B cell (primary cell): ENCODE data around the gene STC2. TPM values are rescaled to one million over a fixed set of nuclear protein-coding genes. Genes with fewer than 3 reads are reported as not detected.

Source experiments
- ATAC-seq: fragments of 200-7000 bp; cut with Tn5 transposase; one replicate; pipeline ENCODE4 v1.10.0; 2021; ENCODE audit warnings: low read depth, mild to moderate bottlenecking, moderate number of reproducible peaks, moderate library complexity
- CTCF ChIA-PET: fragments of 350-600 bp; sonication (Branson Sonifier 250); formaldehyde crosslinking; loops from one replicate; lab custom pipeline; 2021; ENCODE audit warnings: antibody characterized with exemption, inconsistent platforms; lab: Charles Lee
- POLR2A ChIA-PET: fragments of 350-600 bp; sonication (Branson Sonifier 250); formaldehyde crosslinking; loops from one replicate; lab custom pipeline; 2021; ENCODE audit warnings: antibody characterized with exemption; lab: Charles Lee
- DNase-seq: peaks from one replicate; pipeline ENCODE4 v3.0.0; 2013
- H2AFZ ChIP-seq: 2 replicates; pipeline ENCODE4 v1.6.1; 2012; ENCODE audit warnings: mild to moderate bottlenecking, low read depth, low read length; ENCODE audit not compliant: insufficient read depth, poor library complexity, severe bottlenecking
- H3K27ac ChIP-seq, 2 donors: 1 replicate in 1 of 2; 2 replicates in 1 of 2; pipeline ENCODE4 v1.5.1; 2012 to 2013; ENCODE audit warnings: low read length in 2 of 2, mild to moderate bottlenecking in 2 of 2, moderate library complexity in 1 of 2
- H3K27me3 ChIP-seq, 4 experiments: fragments of 200-600 bp in 1 of 4; sonication (generic) in 1 of 4; replicated peaks in 1 of 4; 1 replicate in 2 of 4; 2 replicates in 2 of 4; pipeline versions ENCODE4 v1.6.1 to v1.7.0; 2013 to 2016; ENCODE audit warnings: low read length in 3 of 4, mild to moderate bottlenecking in 2 of 4, mixed read lengths in 1 of 4, moderate library complexity in 1 of 4; ENCODE audit not compliant: insufficient read depth in 4 of 4, control insufficient read depth in 3 of 4; ENCODE audit errors: control extremely low read depth in 1 of 4
- H3K36me3 ChIP-seq, 2 experiments: replicated peaks in 1 of 2; 1 replicate in 1 of 2; 2 replicates in 1 of 2; pipeline versions ENCODE4 v1.6.1 to v1.7.1; 2013; ENCODE audit warnings: low read length in 1 of 2; ENCODE audit not compliant: insufficient read depth in 2 of 2, control insufficient read depth in 1 of 2; ENCODE audit errors: control extremely low read depth in 1 of 2, extremely low read depth in 1 of 2
- H3K4me1 ChIP-seq, 2 donors: fragments of 200-600 bp in 1 of 2; sonication (generic) in 1 of 2; 1 replicate in 1 of 2; 2 replicates in 1 of 2; pipeline versions ENCODE4 v1.5.1 to v1.6.1; 2013 to 2017; ENCODE audit warnings: low read length in 2 of 2; ENCODE audit not compliant: control insufficient read depth in 2 of 2, insufficient read depth in 2 of 2
- H3K4me2 ChIP-seq: replicated peaks from 2 replicates; pipeline ENCODE3; 2012; ENCODE audit warnings: mild to moderate bottlenecking, low read depth, low read length; ENCODE audit not compliant: poor library complexity, severe bottlenecking
- H3K4me3 ChIP-seq, 5 experiments: fragments of 200-600 bp in 1 of 5; sonication (generic) in 1 of 5; 1 replicate in 3 of 5; 2 replicates in 2 of 5; pipeline versions ENCODE4 v1.5.1 to v1.7.0; 2011 to 2016; ENCODE audit warnings: low read length in 4 of 5, mild to moderate bottlenecking in 4 of 5, low read depth in 2 of 5, control low read depth in 1 of 5, moderate library complexity in 1 of 5; ENCODE audit not compliant: insufficient read depth in 1 of 5; ENCODE audit errors: control extremely low read depth in 1 of 5, extremely low read depth in 1 of 5
- H3K79me2 ChIP-seq: fragments of 200-600 bp; sonication (generic); one replicate; pipeline ENCODE4 v1.6.0; 2016; ENCODE audit warnings: low read length; ENCODE audit not compliant: control insufficient read depth, insufficient read depth
- H3K9ac ChIP-seq: fragments of 200-600 bp; sonication (generic); 2 replicates; pipeline ENCODE4 v1.6.1; 2017; ENCODE audit warnings: mild to moderate bottlenecking, low read length, moderate library complexity
- H3K9me3 ChIP-seq, 3 donors: one replicate each; pipeline versions ENCODE4 v1.6.1 to v1.7.1; 2013; ENCODE audit warnings: low read length in 2 of 3; ENCODE audit not compliant: control insufficient read depth in 2 of 3, insufficient read depth in 1 of 3; ENCODE audit errors: control extremely low read depth in 1 of 3
- H4K20me1 ChIP-seq: 2 replicates; pipeline ENCODE4 v1.6.0; 2012; ENCODE audit warnings: mild to moderate bottlenecking, low read length; ENCODE audit not compliant: insufficient read depth, control insufficient read depth, poor library complexity, severe bottlenecking
- H3K27ac Mint-ChIP-seq: one replicate; pipeline ENCODE4 v1.8.0; 2021; ENCODE audit warnings: mixed read lengths
- H3K27me3 Mint-ChIP-seq: one replicate; pipeline ENCODE4 v1.8.0; 2021; ENCODE audit warnings: mixed read lengths
- H3K4me1 Mint-ChIP-seq: one replicate; pipeline ENCODE4 v1.8.0; 2021; ENCODE audit warnings: mixed read lengths
- H3K4me3 Mint-ChIP-seq: one replicate; pipeline ENCODE4 v1.8.0; 2021; ENCODE audit warnings: mixed read lengths
- H3K9me3 Mint-ChIP-seq: one replicate; pipeline ENCODE4 v1.8.0; 2022; ENCODE audit warnings: mixed read lengths; ENCODE audit not compliant: insufficient read depth
- CTCF ChIP-seq: fragments of 200-600 bp; IDR thresholded peaks from one replicate; pipeline ENCODE4 v1.8.0; 2022; ENCODE audit warnings: antibody characterized with exemption, mild to moderate bottlenecking
- EZH2 ChIP-seq: IDR thresholded peaks from 2 replicates; pipeline ENCODE4 v1.6.1; 2012; ENCODE audit warnings: borderline replicate concordance, low read depth, mild to moderate bottlenecking, moderate library complexity, low read length; ENCODE audit not compliant: insufficient read depth, poor library complexity, severe bottlenecking
- whole genome bisulfite sequencing: methylation state at CpG from one replicate; pipeline ENCODE4 v1.1.5; 2013; ENCODE audit warnings: missing lambda C conversion rate; ENCODE audit not compliant: insufficient coverage; 5-methylcytosine and 5-hydroxymethylcytosine counted together
- intact Hi-C: fragments of 100-400 bp; cut with micrococcal nuclease; formaldehyde crosslinking; loops from one replicate; pipeline ENCODE4 v1.10.0; 2022
- polyA plus RNA-seq: library from polyadenylated mRNA; depleted of rRNA; stranded (reverse); fragments of >200 nt; gene quantifications from 2 replicates; pipeline ENCODE4 v1.2.3, GENCODE V29; 2012
- total RNA-seq, 2 donors: library from RNA; stranded (reverse); fragments of 120-200 nt in 1 of 2; gene quantifications; 1 replicate in 1 of 2; 2 replicates in 1 of 2; pipeline versions ENCODE4 v1.2.3 to v1.2.4, GENCODE V29; 2013 to 2022

STC2 gene
- total and polyA plus RNA-seq, 2 donors (not counting 1 experiment from before 2014, with no cell fraction given) = not detected

DNA sequence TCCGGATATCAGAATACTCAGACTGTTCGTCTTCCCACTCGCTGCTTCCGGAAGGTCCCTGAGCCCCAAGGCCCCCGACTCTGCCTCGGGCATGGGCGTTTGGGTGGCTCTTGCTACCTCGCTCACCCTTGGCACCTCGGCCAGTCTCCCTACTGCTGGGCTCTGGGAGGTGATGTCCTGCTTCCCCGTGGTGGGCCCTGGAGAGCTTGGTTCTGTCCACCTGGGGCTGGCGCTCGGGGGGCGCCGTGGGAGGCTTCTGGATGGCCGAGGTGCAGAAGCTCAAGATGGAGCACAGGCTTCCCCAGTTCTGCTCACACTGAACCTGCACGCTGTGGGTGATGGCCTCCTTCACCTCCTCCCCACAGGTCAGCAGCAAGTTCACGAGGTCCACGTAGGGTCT lies 10.4 kb downstream of the STC2 start:
- no peak overlapping the region for H3K4me3 Mint-ChIP-seq
- H3K4me1 Mint-ChIP-seq = no peaks in the 10 kb centered on the region
- Histone ChIP-seq H2AFZ (no peak overlapping the region), H3K27ac (no peak overlapping the region), H3K4me3 (no peak overlapping the region), H3K79me2 (no peaks in the 10 kb centered on the region), H3K9me3 (no peaks in the 10 kb centered on the region), H3K9ac (no peak overlapping the region), H3K4me2 (no peak overlapping the region), H3K36me3 (no peaks in the 10 kb centered on the region), H3K4me1 (no peaks in the 10 kb centered on the region), H4K20me1 (no peaks in the 10 kb centered on the region), H3K27me3 (peaks cover 0 to 10% (median 3%) of the 10 kb centered on the region in 4 experiments)
- H3K9me3 Mint-ChIP-seq = no peaks in the 10 kb centered on the region
- no peak overlapping the region for H3K27ac Mint-ChIP-seq
- POLR2A ChIA-PET = no interaction called here
- intact Hi-C loops = no loop called here
- WGBS = 93% methylated on average over 16 of the region's 18 CpGs
- peaks cover 59% of the 10 kb centered on the region for H3K27me3 Mint-ChIP-seq
- TF ChIP-seq CTCF = no peak
- TF ChIP-seq EZH2 = no peak
- CTCF ChIA-PET = no interaction called here
- no peak for DNase-seq
- no peak for ATAC-seq

DNA sequence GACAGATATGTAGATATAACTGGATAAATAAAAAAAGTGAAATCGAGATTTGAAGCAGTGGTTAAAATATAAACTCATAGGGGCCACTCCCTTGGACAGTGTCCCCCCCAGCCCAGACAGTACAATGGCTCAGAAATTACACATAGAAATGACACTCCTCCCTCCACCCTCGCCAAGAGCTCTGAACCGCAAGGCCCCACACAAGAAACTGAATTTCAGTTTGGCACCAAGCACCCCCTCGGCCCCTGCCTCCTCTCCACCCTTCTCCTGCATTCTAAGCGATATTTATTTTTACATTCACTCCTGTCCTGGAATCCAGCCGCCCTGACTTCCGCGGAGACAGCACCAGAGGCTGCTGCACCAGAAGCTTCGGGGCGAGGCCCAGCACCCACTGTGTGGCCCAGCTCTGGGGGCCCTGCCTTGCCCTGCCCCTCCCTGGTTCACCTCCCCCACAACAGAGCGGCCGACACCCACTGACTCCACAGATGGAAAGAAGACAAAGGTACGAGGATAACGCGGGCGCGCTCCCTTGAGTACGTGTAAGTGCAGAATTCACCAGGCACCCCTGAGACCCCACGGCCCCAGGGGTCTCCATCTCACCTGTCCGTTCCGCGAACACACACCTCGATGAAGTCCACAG lies 11.0 kb downstream of the STC2 start:
- no peaks in the 10 kb centered on the region for H3K79me2 ChIP-seq
- TF ChIP-seq EZH2 = no peak
- no peak for TF ChIP-seq CTCF
- ATAC-seq (no peak), DNase-seq (no peak)
- no peak overlapping the region for H3K9ac ChIP-seq
- intact Hi-C loops = no loop called here
- ChIA-PET CTCF (no interaction called here), POLR2A (no interaction called here)
- no peak overlapping the region for H3K4me3 Mint-ChIP-seq
- no peaks in the 10 kb centered on the region for H3K9me3 Mint-ChIP-seq
- no peak overlapping the region for H3K4me2 ChIP-seq
- H3K9me3 ChIP-seq = no peaks in the 10 kb centered on the region
- H3K36me3 ChIP-seq = no peaks in the 10 kb centered on the region
- WGBS = 94% methylated on average over 21 of the region's 23 CpGs
- no peaks in the 10 kb centered on the region for H3K4me1 Mint-ChIP-seq
- H3K4me3 ChIP-seq = no peak overlapping the region
- peaks cover 0 to 10% (median 3%) of the 10 kb centered on the region in 4 experiments for H3K27me3 ChIP-seq
- H3K27ac Mint-ChIP-seq = no peak overlapping the region
- no peaks in the 10 kb centered on the region for H4K20me1 ChIP-seq
- H3K27ac ChIP-seq = no peak overlapping the region
- H3K27me3 Mint-ChIP-seq = peaks cover 60% of the 10 kb centered on the region
- H2AFZ ChIP-seq = no peak overlapping the region
- no peaks in the 10 kb centered on the region for H3K4me1 ChIP-seq
